Testis (tissue), 2 donors: ENCODE data around the gene PPARD.

Source experiments
- POLR2A ChIP-seq: fragments of 450-650 bp; IDR thresholded peaks from one replicate; pipeline ENCODE4 v1.6.1; 2017; ENCODE audit warnings: antibody characterized with exemption, mild to moderate bottlenecking, moderate library complexity
- TF ChIP-seq, protein P1 (sequence below), 3 experiments: fragments of 450-650 bp in 2 of 3; fragments of 200-600 bp in 1 of 3; sonication (generic) in 1 of 3; IDR thresholded peaks; one replicate each; pipeline ENCODE4 v1.5.1; 2016 to 2019; ENCODE audit warnings: antibody characterized with exemption in 3 of 3, mild to moderate bottlenecking in 2 of 3, moderate library complexity in 1 of 3

- TF ChIP-seq, protein P1, sequence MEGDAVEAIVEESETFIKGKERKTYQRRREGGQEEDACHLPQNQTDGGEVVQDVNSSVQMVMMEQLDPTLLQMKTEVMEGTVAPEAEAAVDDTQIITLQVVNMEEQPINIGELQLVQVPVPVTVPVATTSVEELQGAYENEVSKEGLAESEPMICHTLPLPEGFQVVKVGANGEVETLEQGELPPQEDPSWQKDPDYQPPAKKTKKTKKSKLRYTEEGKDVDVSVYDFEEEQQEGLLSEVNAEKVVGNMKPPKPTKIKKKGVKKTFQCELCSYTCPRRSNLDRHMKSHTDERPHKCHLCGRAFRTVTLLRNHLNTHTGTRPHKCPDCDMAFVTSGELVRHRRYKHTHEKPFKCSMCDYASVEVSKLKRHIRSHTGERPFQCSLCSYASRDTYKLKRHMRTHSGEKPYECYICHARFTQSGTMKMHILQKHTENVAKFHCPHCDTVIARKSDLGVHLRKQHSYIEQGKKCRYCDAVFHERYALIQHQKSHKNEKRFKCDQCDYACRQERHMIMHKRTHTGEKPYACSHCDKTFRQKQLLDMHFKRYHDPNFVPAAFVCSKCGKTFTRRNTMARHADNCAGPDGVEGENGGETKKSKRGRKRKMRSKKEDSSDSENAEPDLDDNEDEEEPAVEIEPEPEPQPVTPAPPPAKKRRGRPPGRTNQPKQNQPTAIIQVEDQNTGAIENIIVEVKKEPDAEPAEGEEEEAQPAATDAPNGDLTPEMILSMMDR (IDR thresholded peaks at IDR 0.05), result no peak
- TF ChIP-seq POLR2A, result no peak
These were observed 126.8 kb downstream of the PPARD start for GRCh38 chr6:35468980-35469750.
